Stimulated activated CD8-positive, alpha-beta memory T cell treated with anti-CD3 and anti-CD28 coated beads, Interleukin-15, amount 100 ng/mL, for 1 hour (primary cell): ENCODE results near the gene FAR1.
"Not testable (repeated sequence)": the region's sequence is repeated elsewhere in the genome, so short reads cannot be mapped to it uniquely, and the experiment has no call there.

Source experiments
- DNase-seq: peaks from one replicate; pipeline ENCODE4 v3.0.0-alpha.2; 2020; ENCODE audit warnings: low read depth

Gene FAR1

GRCh38 chr11:13668102-13668956 lies at the start of gene FAR1:
TSS of gene FAR1 (plus strand) at chr11:13668668. CDS start at chr11:13694766, 26,098 bp downstream.
- DNase-seq, result peak; percentile 85

- DNase-seq, result no peak
Measured at GRCh38 chr11:13620063-13620462, 48.4 kb upstream of the FAR1 start.

GRCh38 chr11:13626818-13627217 lies 41.6 kb upstream of the FAR1 start:
- DNase-seq, result not testable (repeated sequence)

- DNase-seq, result not testable (repeated sequence)
Measured at GRCh38 chr11:13628634-13629033, 39.8 kb upstream of the FAR1 start.

GRCh38 chr11:13629779-13630178 lies 38.7 kb upstream of the FAR1 start:
- DNase-seq, result no peak

- DNase-seq, result no peak
Measured at GRCh38 chr11:13635290-13635689, 33.2 kb upstream of the FAR1 start.

- DNase-seq, result no peak
Measured at GRCh38 chr11:13635804-13636203, 32.7 kb upstream of the FAR1 start.

GRCh38 chr11:13637125-13638069 lies 31.1 kb upstream of the FAR1 start:
- no peak for DNase-seq

GRCh38 chr11:13638422-13638821 lies 30.0 kb upstream of the FAR1 start:
- DNase-seq, result no peak

GRCh38 chr11:13644997-13645687 lies 23.3 kb upstream of the FAR1 start:
- no peak for DNase-seq

GRCh38 chr11:13647391-13647790 lies 21.1 kb upstream of the FAR1 start:
- no peak for DNase-seq

GRCh38 chr11:13649619-13650018 lies 18.8 kb upstream of the FAR1 start:
- DNase-seq, result no peak

GRCh38 chr11:13651515-13651914 lies 17.0 kb upstream of the FAR1 start:
- DNase-seq, result not testable (repeated sequence)

GRCh38 chr11:13661074-13661623 lies 7.3 kb upstream of the FAR1 start:
- DNase-seq, result no peak

- no peak for DNase-seq
Measured at GRCh38 chr11:13663631-13664071, 4.8 kb upstream of the FAR1 start.

- DNase-seq, result no peak
Measured at GRCh38 chr11:13664351-13664750, 4.1 kb upstream of the FAR1 start.

- DNase-seq, result no peak
Measured at GRCh38 chr11:13666708-13667107, 1.8 kb upstream of the FAR1 start.

- DNase-seq, result no peak
Measured at GRCh38 chr11:13667245-13667644, 1.2 kb upstream of the FAR1 start.

- no peak for DNase-seq
Measured at GRCh38 chr11:13667795-13668101, 720 bp upstream of the FAR1 start.

- peak; percentile 4 for DNase-seq
Measured at GRCh38 chr11:13668957-13669521, 571 bp downstream of the FAR1 start.
